GM18873 (cell line): ENCODE data around the gene ZC3H18.

Source experiments
- ATAC-seq: cut with Tn5 transposase; IDR thresholded peaks from one replicate; pipeline ENCODE4 v1.9.1; 2021; ENCODE audit warnings: mild to moderate bottlenecking, moderate library complexity, moderate number of reproducible peaks; ENCODE audit not compliant: unreplicated experiment, low FRiP score

The ZC3H18 gene

GRCh38 chr16:88635671-88636319, 65.6 kb downstream of the ZC3H18 start:
- no peak for ATAC-seq

GRCh38 chr16:88636488-88637265, 66.5 kb downstream of the ZC3H18 start:
- ATAC-seq: no peak

- no peak for ATAC-seq
Measured at GRCh38 chr16:88638323-88639230, 68.4 kb downstream of the ZC3H18 start, which contains the start of gene IL17C. IL17C (plus strand) TSS chr16:88638572; CDS start chr16:88638642, 70 bp downstream.

- no peak for ATAC-seq
Measured at GRCh38 chr16:88639231-88640038, 69.2 kb downstream of the ZC3H18 start.

GRCh38 chr16:88640039-88640495, 69.9 kb downstream of the ZC3H18 start:
- ATAC-seq: no peak

GRCh38 chr16:88640498-88641247, 70.5 kb downstream of the ZC3H18 start:
- ATAC-seq: no peak

GRCh38 chr16:88642881-88643643, 72.9 kb downstream of the ZC3H18 start:
- no peak for ATAC-seq

GRCh38 chr16:88643644-88643932, 73.4 kb downstream of the ZC3H18 start:
- no peak for ATAC-seq

- no peak for ATAC-seq
Measured at GRCh38 chr16:88645455-88645854, 75.3 kb downstream of the ZC3H18 start.

- ATAC-seq: no peak
Measured at GRCh38 chr16:88645941-88646340, 75.7 kb downstream of the ZC3H18 start.

GRCh38 chr16:88646345-88647034, 76.3 kb downstream of the ZC3H18 start:
- ATAC-seq: no peak

GRCh38 chr16:88647178-88648070, 77.2 kb downstream of the ZC3H18 start:
- ATAC-seq: no peak

GRCh38 chr16:88649195-88649923, 79.2 kb downstream of the ZC3H18 start:
- no peak for ATAC-seq

GRCh38 chr16:88649924-88650748, 79.9 kb downstream of the ZC3H18 start:
- peak; percentile 12 for ATAC-seq

- peak; percentile 45 for ATAC-seq
Measured at GRCh38 chr16:88650749-88651275, 80.6 kb downstream of the ZC3H18 start, which contains the start of gene CYBA. CYBA (minus strand) TSS chr16:88651053; CDS start chr16:88651013, 40 bp downstream.
